ENCODE measurements around the gene HSF2.
A peak's percentile ranks its signal among the peaks of the same experiment; 100 is the strongest.
"Not testable (repeated sequence)": the region's sequence is repeated elsewhere in the genome, so short reads cannot be mapped to it uniquely, and the experiment has no call there.

The HSF2 gene

GRCh38 chr6:122449069-122449468, 49.6 kb downstream of the HSF2 start:
- no peak for DNase-seq (ENCODE audit: low read depth, low spot score)

DNA sequence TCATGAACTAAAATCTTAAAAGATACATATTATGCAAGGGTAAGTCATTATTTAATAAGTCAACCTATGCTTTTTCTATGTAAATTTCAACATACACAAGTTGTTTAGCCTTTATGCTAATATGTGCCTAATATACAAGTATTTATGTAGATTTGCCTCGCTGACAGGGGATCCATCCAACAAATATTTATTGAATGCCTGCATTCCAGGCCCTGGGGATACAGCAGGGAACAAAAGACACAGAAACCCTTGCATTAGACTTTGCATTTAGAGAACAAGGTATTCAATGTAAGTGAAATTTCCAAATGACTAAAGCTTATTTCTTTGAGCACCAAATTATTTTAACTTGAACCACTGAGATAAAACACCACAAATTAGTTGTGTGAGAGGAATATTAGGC, 53.1 kb downstream of the HSF2 start:
- DNase-seq (ENCODE audit: low read depth, low spot score), result no peak

DNA sequence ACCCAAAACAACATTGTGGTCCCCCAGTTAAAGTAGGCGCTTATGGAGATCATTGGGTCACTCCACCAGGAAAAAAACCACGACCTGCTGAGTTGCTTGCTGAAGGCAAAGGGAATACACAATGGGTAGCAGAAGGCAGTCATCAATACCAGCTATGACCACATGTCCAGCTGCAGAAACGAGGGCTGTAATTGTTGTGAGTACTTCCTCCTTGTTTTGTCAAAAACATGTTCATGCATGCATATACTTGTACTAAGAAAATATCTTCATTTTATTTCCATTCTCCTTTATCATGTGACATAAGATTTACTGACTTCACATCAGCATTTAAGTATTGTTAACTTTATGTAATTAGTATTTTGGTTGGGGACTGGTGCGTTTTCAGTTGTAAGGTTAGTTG, 55.2 kb downstream of the HSF2 start:
- no peak for DNase-seq (ENCODE audit: low read depth, low spot score)

GRCh38 chr6:122455116-122455515, 55.7 kb downstream of the HSF2 start:
- DNase-seq (ENCODE audit: low read depth, low spot score), result not testable (repeated sequence)

- no peak for DNase-seq (ENCODE audit: low read depth, low spot score)
These were observed 58.6 kb downstream of the HSF2 start for GRCh38 chr6:122458087-122458486.

DNA sequence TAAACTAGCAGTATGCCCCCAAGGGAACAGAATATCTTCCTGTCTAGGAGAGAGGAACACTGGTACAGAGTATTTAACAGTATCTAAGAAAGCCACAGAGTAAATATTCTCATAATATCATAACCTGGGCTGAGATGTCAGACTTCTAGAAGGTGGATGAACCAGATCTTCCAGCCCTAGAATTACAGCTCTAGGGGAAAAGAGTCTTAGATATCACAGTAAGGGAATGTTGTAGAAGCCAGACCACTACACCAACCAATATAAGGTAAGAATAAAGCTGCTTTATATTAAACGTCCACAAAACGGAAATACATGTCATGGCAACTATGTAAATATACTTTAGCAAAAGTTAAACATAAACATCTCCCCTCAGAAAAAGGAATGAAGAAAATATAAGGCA, 59.8 kb downstream of the HSF2 start:
- DNase-seq (ENCODE audit: low read depth, low spot score), result no peak

DNA sequence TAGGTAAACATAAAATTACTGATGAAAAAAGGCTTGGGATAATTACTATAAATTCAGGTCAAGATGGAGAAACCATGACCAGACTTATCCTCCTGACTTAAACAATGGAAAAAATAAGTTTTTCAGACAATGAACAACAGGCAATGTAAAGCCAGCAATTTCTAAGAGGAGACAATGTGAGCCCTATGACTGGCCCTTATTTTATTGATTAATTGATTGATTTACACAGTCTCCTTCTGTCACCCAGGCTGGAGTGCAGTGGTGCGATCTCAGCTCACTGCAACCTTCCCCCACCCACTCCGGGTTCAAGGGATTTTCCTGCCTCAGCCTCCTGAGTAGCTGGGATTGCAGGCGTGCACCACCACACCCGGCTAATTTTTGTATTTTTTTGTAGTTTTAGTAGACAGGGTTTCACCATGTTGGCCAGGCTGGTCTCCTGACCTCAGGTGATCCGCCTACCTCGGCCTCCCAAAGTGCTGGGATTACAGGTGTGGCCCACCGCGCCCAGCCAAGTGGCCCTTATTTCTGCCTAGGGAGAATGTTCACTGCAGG, 60.5 kb downstream of the HSF2 start:
- not testable (repeated sequence) for DNase-seq (ENCODE audit: low read depth, low spot score)

DNA sequence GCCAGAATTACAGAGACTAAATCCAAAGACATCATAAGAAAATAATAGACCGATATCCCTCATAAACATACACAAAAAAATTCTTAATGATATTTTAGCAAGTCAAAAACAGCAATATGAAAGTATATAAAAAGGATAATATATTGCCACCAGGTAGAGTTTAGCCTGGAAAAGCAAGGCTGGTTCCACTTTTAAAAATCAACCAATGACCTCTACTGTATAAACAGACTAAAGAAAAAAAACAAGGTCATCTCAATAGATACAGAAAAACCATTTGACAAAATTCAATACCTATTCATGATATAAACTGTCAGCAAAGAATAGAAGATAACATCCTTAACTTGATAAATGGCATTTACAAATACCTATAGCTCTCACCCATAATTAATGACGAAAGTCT, 62.4 kb downstream of the HSF2 start:
- no peak for DNase-seq (ENCODE audit: low read depth, low spot score)

- DNase-seq (ENCODE audit: low read depth, low spot score), result peak; percentile 95
These were observed 71.9 kb downstream of the HSF2 start, which contains the start of gene SERINC1 for GRCh38 chr6:122471107-122472021. Gene SERINC1 (minus strand): TSS chr6:122471807. CDS start chr6:122471737, 70 bp downstream.

DNA sequence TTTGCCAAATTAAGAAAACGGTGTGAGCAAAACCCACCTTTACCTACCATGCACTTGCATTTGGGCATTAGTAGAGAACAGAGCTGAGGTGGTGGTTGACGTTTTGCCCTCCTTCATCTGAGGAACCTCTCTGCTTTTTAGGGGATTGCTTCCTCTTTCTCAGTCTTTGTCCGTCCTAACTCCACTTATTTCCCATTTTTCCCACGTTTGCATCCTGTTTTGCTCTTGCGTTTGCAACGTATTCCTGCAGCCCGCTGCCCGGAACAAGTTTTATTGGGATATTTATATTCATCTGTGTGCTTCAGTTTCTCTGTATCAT, 72.5 kb downstream of the HSF2 start:
- DNase-seq (ENCODE audit: low read depth, low spot score), result no peak

DNA sequence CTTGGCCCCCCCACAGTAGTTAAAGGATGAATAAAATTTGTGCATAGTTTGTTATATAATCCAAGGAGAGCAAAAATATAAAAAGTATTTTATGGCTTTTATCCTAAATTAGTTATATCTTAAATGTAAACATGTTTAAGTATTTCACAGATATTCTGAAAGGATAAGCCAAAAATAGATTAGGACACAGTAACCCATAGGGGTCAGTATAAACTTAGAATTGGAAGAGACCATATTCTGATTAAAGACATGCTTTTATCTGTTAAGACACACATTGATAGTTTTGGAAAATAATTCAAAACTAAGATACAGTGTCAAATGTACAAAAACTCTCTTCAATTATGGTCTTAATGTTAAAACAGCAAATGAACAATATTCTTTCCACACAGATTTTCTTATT, 76.7 kb downstream of the HSF2 start:
- no peak for DNase-seq (ENCODE audit: low read depth, low spot score)

DNA sequence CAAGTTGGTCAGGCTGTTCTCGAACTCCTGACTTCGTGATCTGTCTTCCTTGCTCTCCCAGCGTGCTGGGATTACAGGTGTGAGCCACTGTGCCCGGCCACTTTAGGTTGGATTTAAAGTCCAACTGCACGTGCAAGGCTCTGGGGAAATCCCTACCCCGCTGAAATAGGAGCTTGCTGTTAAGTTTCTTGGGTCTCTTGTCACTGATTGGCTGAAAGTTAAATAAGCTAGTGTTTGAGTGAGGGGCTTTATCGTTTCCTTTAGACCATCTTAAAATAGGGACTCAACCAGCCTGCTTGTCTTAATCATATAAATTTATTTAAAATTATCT, 83.3 kb downstream of the HSF2 start:
- peak; percentile 75 for DNase-seq (ENCODE audit: low read depth, low spot score)

All from ELF-1 (cell line).